Large intestine (tissue), 3 donors: ENCODE data around the gene PARVG. TPM values are rescaled to one million over a fixed set of nuclear protein-coding genes. Genes with fewer than 3 reads are reported as not detected.

Experiments used
- DNase-seq, 2 donors: peaks; one replicate each; pipeline versions ENCODE4 v3.0.0 to v3.0.0-alpha.2; 2013
- H3K27ac ChIP-seq: one replicate; pipeline ENCODE4 v1.5.1; 2013; ENCODE audit warnings: low read length
- H3K27me3 ChIP-seq: 2 replicates; pipeline ENCODE4 v1.6.1; 2013; ENCODE audit warnings: low read length; ENCODE audit not compliant: control insufficient read depth, insufficient read depth
- H3K36me3 ChIP-seq: 2 replicates; pipeline ENCODE4 v1.6.1; 2013; ENCODE audit warnings: low read length; ENCODE audit not compliant: control insufficient read depth, insufficient read depth
- H3K4me1 ChIP-seq: one replicate; pipeline ENCODE4 v1.6.1; 2013; ENCODE audit warnings: low read length; ENCODE audit not compliant: control insufficient read depth, insufficient read depth
- H3K4me3 ChIP-seq: one replicate; pipeline ENCODE4 v1.5.1; 2013; ENCODE audit warnings: low read length
- H3K9me3 ChIP-seq: one replicate; pipeline ENCODE4 v1.6.1; 2013; ENCODE audit warnings: mild to moderate bottlenecking, low read depth, low read length, moderate library complexity; ENCODE audit not compliant: control insufficient read depth
- WGBS: methylation state at CpG from one replicate; pipeline ENCODE4 v1.1.5; 2013; ENCODE audit warnings: low lambda C conversion rate; ENCODE audit not compliant: insufficient coverage; 5-methylcytosine and 5-hydroxymethylcytosine counted together
- polyA plus RNA-seq: library from polyadenylated mRNA; unstranded; fragments of 120-200 nt; gene quantifications from one replicate; pipeline ENCODE4 v1.2.1, GENCODE V29; 2013

The PARVG gene
- polyA plus RNA-seq, 1 donor = 6.7 TPM

DNA sequence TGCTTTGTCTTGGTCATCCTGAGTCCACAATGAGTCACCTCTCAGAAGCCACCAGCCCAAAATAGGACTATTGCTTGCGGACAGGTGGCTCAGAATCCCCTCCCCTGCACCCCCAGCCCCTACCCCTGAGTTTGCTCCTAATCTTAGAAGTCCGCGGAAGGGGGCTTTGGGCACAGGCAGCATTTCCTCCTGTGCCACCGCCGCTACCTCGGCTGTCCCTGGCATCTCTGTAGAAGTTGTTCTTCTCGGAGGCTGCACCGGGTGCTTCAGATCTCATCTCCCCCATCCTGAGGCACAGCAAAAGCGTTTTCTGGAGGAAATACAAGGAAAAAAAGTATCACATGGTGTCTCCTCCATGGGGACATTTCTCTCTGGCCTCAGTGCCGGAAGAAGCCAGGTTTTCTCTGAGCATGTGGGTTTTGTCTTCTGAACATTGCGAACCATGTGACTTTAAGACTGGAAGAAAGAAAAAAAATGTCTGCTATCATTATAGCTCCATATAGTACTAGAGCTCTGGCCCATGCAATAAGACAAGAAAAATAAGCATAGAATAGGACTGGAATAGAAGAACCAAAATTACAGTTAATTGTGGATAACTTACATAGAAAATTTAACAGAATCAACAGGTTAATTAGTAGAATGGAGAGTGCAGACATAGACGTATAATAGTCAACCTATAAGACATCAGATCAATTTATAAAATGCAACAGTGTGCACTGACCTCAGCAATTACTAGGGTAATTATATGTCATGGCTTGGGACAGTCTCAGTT is 68.8 kb downstream of the PARVG start:
- no peak for DNase-seq
- no peaks in the 10 kb centered on the region for H3K4me1 ChIP-seq

DNA sequence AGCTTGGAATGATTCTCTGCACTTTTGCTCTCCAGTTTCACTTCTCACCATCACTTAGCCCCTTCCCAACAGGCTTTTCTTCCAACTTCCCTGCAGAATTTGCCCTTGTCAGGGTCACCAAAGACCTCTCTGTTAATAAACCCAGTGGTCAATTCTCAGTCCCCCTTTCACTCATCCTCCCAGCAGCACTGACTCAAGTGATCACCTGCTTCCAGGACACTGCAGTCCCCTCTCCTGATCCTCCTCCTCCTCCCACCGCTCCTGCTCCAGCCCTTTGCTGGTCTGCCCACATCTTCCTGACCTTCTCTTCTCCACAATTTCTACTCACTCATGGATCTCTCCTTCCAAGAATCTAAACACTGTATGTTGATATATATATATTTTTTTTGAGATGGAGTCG is 74.1 kb downstream of the PARVG start:
- Histone ChIP-seq H3K27me3 (no peaks in the 10 kb centered on the region), H3K9me3 (no peaks in the 10 kb centered on the region), H3K36me3 (no peaks in the 10 kb centered on the region), H3K4me3 (no peak overlapping the region), H3K4me1 (no peaks in the 10 kb centered on the region), H3K27ac (no peak overlapping the region)
- DNase-seq = no peak
- no CpG with 5 or more reads among the region's 2 CpGs for WGBS

More for the DNA sequence above, 68.8 kb downstream of the PARVG start:
- H3K4me3 ChIP-seq = no peak overlapping the region
- H3K36me3 ChIP-seq = no peaks in the 10 kb centered on the region
- H3K27ac ChIP-seq = no peak overlapping the region
- H3K27me3 ChIP-seq = no peaks in the 10 kb centered on the region
- no peaks in the 10 kb centered on the region for H3K9me3 ChIP-seq
- WGBS = 100% methylated on average over 2 of the region's 12 CpGs

DNA sequence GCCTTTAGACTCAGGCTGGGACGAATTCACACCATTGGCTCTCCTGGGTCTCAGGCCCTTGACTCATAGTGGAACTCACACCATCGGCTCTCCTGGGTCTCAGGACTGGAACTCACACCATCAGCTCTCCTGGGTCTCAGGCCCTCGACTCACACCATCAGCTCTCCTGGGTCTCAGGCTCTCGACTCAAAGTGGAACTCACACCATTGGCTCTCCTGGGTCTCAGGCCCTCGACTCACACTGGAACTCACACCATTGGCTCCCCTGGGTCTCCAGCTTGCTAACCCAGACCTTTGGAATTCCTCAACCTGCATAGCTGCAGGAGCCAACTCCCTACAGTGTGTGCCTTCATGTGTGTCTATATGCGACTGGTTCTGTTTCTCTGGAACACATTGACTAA is 75.4 kb downstream of the PARVG start:
- no peak overlapping the region for H3K4me3 ChIP-seq
- H3K27ac ChIP-seq = no peak overlapping the region
- no peaks in the 10 kb centered on the region for H3K4me1 ChIP-seq
- no CpG with 5 or more reads among the region's 6 CpGs for WGBS
- H3K36me3 ChIP-seq = no peaks in the 10 kb centered on the region
- H3K9me3 ChIP-seq = no peaks in the 10 kb centered on the region
- H3K27me3 ChIP-seq = no peaks in the 10 kb centered on the region
- DNase-seq = no peak

GRCh38 chr22:44256556-44257485 is 76.1 kb downstream of the PARVG start:
- no peak for DNase-seq
- H3K4me3 ChIP-seq = no peak overlapping the region
- H3K4me1 ChIP-seq = no peaks in the 10 kb centered on the region
- H3K27me3 ChIP-seq = no peaks in the 10 kb centered on the region
- no peak overlapping the region for H3K27ac ChIP-seq
- WGBS = 30% methylated on average over 2 of the region's 13 CpGs
- no peaks in the 10 kb centered on the region for H3K9me3 ChIP-seq
- H3K36me3 ChIP-seq = no peaks in the 10 kb centered on the region

Other genes with a start within 250 kb of the PARVG start
- 51.5 TPM for gene SAMM50, start 225.5 kb upstream of the PARVG start, polyA plus RNA-seq
- gene PARVB, start 156.6 kb upstream of the PARVG start, polyA plus RNA-seq = 10.9 TPM
- 1.9 TPM for gene SHISAL1, start 132.0 kb downstream of the PARVG start, polyA plus RNA-seq